Muscle layer of duodenum (tissue), 2 donors: Measurements from ENCODE around the gene PRDM15.

Source experiments
- H3K27ac ChIP-seq: one replicate; pipeline ENCODE4 v1.7.0; 2013; ENCODE audit warnings: mild to moderate bottlenecking, low read length
- H3K27me3 ChIP-seq: one replicate; pipeline ENCODE4 v1.7.0; 2013; ENCODE audit warnings: low read depth, mild to moderate bottlenecking, control low read depth, low read length
- H3K36me3 ChIP-seq, 2 donors: one replicate each; pipeline ENCODE4 v1.7.0; 2013; ENCODE audit warnings: low read length in 2 of 2, control low read depth in 1 of 2, mild to moderate bottlenecking in 1 of 2; ENCODE audit not compliant: insufficient read depth in 2 of 2, control insufficient read depth in 1 of 2
- H3K4me1 ChIP-seq, 2 donors: one replicate each; pipeline ENCODE4 v1.7.0; 2013; ENCODE audit warnings: low read length in 2 of 2, mild to moderate bottlenecking in 2 of 2, control low read depth in 1 of 2, moderate library complexity in 1 of 2; ENCODE audit not compliant: insufficient read depth in 2 of 2, control insufficient read depth in 1 of 2
- H3K4me3 ChIP-seq, 2 donors: one replicate each; pipeline ENCODE4 v1.7.0; 2013; ENCODE audit warnings: low read length in 2 of 2, low read depth in 1 of 2, mild to moderate bottlenecking in 1 of 2
- H3K9me3 ChIP-seq, 2 donors: one replicate each; pipeline ENCODE4 v1.7.0; 2013; ENCODE audit warnings: low read length in 2 of 2, control low read depth in 1 of 2, mild to moderate bottlenecking in 1 of 2; ENCODE audit not compliant: control insufficient read depth in 1 of 2
- donor health status: healthy.

The PRDM15 gene

DNA sequence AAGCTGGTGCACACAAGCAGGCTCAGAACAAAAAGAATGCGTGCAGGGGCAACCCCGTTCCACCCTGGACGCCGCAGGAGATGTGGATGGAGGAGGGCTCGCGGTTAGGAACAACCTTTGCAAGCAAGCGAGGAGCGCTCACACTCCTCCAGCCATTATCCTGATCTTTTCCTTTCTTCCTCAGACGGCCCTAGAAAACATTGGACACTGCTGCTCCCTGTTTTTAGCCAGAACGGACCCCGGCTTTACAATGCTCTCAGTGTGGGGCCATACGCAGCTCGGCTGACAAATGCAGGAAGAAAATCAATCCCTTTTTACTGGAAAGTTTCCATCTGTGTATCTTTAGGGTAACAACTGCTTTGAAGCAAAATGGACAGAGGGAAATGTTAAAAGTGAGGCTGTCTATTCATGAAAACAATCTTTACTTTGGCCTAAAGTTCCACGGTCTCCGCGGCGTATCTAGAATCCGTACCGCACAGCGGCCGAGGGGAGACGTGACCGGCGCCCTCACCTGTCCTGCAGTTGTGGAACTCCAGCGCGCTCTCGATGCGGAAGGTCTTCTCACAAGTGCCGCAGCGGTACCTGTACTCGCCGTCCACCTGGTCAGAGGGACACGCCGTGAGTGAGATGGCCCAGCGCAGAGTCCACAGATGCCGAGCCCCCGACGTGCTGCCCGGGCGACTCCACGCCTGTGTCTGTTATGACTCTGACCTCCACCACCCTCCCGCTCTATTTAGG lies 44.0 kb downstream of the PRDM15 start:
- Histone ChIP-seq H3K27ac (no peak overlapping the region), H3K36me3 (peaks cover 14 to 55% of the 10 kb centered on the region in 2 donors), H3K9me3 (no peaks in the 10 kb centered on the region), H3K4me3 (no peak overlapping the region), H3K27me3 (no peaks in the 10 kb centered on the region), H3K4me1 (no peaks in the 10 kb centered on the region)

DNA sequence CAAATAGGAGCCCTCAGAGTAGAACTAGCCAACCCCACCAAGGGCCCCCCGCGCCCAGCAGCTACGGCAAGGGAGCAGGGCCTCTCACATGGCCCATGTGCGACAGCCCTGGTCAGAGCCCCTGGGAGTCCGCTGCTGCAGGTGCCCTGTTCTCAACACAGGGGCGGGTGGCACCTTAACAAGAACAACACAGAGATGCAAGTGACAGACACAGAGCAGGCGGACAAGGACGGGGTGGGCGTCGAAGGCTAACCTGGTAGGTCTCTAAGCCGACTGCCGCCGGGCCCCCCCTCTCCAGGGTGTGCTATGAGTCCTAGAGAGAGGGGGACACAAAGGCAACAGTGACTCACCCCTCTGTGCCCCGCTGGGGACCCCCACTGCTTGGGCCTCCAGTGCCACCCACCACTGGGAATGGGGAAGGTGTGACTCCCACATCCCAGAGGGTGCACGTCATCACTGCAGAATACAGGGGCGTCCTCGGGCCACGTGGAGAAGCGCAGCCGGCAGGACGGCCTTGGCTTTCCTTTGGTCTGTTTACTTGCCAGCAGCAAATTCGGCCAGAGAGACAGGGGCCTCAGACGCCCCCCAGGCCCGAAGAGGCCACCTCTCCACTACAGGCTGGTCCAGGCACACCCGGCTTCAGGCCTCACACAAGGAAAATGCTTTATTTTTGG lies 44.8 kb downstream of the PRDM15 start:
- no peaks in the 10 kb centered on the region for H3K27me3 ChIP-seq
- no peak overlapping the region for H3K4me3 ChIP-seq
- no peak overlapping the region for H3K27ac ChIP-seq
- no peaks in the 10 kb centered on the region for H3K4me1 ChIP-seq
- no peaks in the 10 kb centered on the region for H3K9me3 ChIP-seq
- peaks cover 14 to 55% of the 10 kb centered on the region in 2 donors for H3K36me3 ChIP-seq

DNA sequence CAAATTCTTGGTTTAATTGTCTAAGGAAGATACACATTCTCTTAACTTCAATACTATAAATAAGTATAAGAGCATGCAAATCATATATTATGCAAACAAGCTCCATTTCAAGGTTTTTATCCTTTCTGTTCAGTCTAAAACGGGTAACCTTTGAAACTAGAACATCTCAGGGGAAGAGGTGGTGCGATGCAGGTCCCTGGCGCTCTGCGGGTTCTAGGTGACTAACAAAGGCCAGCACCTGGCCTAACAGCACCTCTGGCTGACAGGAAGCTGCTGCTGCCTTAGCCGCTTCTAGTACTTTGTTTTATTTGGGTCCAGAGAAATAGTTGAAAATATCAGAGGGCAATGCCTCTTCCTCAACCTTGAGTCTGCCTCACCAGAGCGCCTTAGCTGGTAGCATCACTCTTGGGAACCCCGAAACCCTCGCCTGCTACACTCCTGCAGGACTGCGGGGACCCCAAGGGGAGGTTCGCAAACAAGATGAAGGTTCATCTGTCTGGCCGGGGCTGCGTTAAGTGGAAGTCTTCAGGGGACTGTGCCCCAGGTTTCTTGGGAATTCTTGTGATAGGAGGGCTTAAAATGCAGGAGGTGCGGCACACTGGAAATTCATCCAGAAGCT lies 45.5 kb downstream of the PRDM15 start:
- Histone ChIP-seq H3K27ac (no peak overlapping the region), H3K4me1 (no peaks in the 10 kb centered on the region), H3K27me3 (no peaks in the 10 kb centered on the region), H3K36me3 (peaks cover 14 to 48% of the 10 kb centered on the region in 2 donors), H3K4me3 (no peak overlapping the region), H3K9me3 (no peaks in the 10 kb centered on the region)

DNA sequence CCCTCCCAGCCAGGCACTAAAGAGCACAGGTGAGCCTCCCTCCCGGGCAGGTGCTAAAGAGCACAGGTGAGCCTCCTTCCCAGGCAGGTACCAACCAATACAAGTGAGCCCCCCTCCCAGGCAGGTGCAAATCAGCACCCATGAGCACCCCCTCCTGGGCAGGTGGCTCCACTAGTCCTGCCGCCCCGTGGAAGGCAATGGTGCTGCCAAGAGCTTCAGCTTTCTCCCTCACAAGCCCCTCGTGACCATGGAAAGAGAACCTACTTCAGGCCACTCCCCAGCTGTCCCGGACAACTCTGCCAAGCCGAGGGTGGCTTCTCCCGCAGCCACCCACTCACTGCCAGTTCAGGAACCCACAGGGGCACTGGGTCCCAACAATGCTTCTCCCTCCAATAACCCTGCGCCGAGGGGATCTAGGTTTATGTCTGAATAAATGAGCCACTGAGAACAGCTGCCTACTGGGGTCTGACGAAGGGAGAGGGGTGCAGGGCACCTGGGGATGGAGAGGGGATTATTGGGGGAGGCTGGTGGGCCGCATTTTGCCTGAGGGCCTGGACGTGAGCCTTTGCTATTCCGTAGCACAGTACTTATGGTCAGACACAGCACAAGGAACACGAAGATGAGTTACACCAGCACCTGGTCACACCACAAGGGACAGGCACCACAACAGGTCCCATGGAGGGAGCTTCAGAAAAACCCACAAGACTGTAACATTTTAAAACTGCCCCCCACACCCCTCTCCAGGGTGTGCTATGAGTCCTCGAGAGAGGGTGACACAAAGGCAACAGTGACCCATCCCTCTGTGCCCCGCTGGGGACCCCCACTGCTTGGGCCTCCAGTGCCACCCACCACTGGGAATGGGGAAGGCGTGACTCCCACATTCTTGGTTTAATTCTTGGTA lies 46.3 kb downstream of the PRDM15 start:
- Histone ChIP-seq H3K4me3 (no peak overlapping the region), H3K36me3 (peaks cover 14 to 42% of the 10 kb centered on the region in 2 donors), H3K27ac (no peak overlapping the region), H3K4me1 (no peaks in the 10 kb centered on the region), H3K27me3 (no peaks in the 10 kb centered on the region), H3K9me3 (no peaks in the 10 kb centered on the region)

DNA sequence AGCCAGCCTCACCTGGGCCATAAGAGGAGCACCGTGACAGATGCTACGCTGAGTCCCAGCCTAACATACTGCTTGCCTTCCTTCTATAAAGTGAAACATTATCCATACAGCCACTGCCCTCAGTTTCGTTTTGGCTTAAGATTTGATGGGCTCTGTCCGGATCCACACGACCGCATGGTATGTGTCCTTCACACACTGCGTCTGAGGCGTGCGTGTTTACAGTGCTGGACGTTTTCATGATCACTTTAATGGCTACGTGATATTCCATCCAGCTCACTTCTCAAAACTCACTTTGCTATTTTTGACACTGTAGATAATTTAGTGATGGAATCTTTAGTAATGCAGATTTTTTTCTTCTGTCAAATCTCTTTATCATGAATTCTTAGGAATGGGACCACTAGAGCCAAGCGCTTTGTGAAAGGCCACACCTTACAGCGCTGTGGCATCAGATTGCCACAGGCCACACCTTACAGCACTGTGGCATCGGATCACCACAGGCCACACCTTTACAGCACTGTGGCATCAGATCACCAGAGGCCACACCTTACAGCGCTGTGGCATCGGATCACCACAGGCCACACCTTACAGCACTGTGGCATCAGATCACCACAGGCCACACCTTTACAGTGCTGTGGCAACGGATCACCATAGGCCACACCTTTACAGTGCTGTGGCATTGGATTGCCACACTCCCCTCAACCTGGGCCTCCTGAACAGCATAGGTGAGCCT lies 47.1 kb downstream of the PRDM15 start:
- Histone ChIP-seq H3K36me3 (peaks cover 13 to 39% of the 10 kb centered on the region in 2 donors), H3K4me3 (no peak overlapping the region), H3K9me3 (no peaks in the 10 kb centered on the region), H3K27me3 (no peaks in the 10 kb centered on the region), H3K4me1 (no peaks in the 10 kb centered on the region), H3K27ac (no peak overlapping the region)

DNA sequence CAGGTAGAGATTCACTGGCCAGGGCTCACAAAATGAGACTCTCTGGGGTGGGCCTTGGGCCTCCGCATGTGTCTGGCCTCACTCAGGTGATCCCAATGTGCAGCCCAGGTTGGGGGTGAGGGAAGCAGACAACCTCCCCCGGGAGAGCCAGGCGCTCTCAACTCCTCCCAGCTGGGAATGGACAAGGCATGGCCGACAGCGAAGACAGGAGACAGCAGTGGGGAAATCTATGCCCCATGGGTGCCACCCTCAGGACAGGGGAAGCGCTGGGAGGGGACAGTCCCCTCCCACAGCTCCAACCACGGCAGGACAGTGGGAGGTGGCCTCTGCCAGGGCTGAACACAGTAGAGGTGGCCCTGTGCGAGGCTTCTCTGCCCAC lies 47.7 kb downstream of the PRDM15 start:
- no peaks in the 10 kb centered on the region for H3K27me3 ChIP-seq
- no peak overlapping the region for H3K27ac ChIP-seq
- H3K9me3 ChIP-seq: no peaks in the 10 kb centered on the region
- no peaks in the 10 kb centered on the region for H3K4me1 ChIP-seq
- peaks cover 13 to 35% of the 10 kb centered on the region in 2 donors for H3K36me3 ChIP-seq
- H3K4me3 ChIP-seq: no peak overlapping the region

DNA sequence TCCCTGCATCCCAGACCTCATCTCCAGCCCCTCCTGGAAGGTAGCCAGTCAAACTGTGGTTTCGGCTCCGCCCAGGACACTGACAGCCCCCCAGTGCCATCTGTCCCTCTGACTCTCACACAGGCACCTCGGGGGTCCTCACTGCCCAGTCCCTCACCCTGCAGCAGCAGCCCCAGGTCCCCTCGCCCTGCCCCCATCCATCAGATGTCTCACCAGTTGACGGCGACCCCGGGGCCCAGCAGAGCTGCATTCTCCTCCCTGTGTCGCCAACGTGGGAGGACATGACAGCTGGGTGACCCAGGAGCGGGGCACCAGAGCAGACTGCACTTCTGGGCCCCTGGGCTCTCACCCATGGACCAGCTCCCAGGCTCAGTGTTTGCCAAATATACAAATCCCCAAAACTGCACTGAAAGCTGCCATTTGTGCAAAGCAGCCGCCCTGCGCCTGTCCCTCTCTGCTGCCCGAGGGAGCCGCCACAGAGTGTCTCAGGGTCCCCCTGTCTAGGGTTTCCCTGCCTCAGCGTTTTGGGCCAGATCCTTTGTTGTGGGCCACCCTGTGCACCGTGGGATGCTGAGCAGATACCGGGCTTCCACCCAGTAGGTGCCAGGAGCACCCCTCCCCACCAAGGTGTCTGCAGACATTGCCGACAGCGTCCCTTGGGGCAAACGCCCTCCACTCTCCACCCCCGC lies 48.2 kb downstream of the PRDM15 start:
- no peaks in the 10 kb centered on the region for H3K4me1 ChIP-seq
- H3K27me3 ChIP-seq: no peaks in the 10 kb centered on the region
- no peak overlapping the region for H3K4me3 ChIP-seq
- H3K36me3 ChIP-seq: peaks cover 13 to 33% of the 10 kb centered on the region in 2 donors
- H3K27ac ChIP-seq: no peak overlapping the region
- no peaks in the 10 kb centered on the region for H3K9me3 ChIP-seq

DNA sequence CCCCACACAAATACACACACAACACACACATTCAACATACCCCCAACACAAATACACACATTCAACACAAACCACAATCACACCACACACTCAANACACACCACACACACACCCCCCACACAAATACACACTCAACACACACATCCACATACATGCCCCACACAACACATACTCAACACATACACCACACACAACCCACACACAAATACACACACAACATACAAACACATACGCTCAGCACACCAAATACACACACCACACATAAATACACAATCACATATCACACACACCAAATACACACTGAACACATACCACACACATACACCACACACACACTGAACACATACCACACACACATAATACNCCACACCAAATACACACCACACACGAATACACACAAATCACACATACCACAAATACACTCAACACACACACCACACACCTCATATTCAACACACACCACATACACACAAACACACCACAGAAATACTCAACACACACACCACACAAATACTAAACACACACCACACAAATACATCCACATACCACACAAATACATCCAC lies 48.9 kb downstream of the PRDM15 start:
- no peak overlapping the region for H3K4me3 ChIP-seq
- H3K36me3 ChIP-seq: peaks cover 12 to 33% of the 10 kb centered on the region in 2 donors
- H3K4me1 ChIP-seq: no peaks in the 10 kb centered on the region
- no peak overlapping the region for H3K27ac ChIP-seq
- no peaks in the 10 kb centered on the region for H3K9me3 ChIP-seq
- H3K27me3 ChIP-seq: no peaks in the 10 kb centered on the region

DNA sequence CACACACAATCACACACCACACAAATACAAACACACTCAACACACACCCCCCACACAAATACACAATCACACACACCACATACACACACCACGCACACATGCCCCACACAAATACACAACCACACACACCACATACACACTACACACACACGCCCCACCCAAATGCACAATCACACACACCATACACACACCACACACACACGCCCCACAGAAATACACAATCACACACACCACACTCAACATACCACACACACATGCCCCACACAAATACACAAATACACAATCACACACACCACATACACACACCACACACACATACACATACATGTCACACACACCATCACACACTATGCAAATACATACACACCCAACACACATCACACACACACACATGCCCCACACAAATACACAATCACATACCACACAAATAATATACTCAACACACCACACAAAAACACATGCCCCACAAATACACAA lies 50.2 kb downstream of the PRDM15 start:
- Histone ChIP-seq H3K27me3 (no peaks in the 10 kb centered on the region), H3K9me3 (no peaks in the 10 kb centered on the region), H3K4me1 (no peaks in the 10 kb centered on the region), H3K36me3 (peaks cover 7 to 28% of the 10 kb centered on the region in 2 donors), H3K4me3 (no peak overlapping the region), H3K27ac (no peak overlapping the region)
